H7 (cell line): ENCODE data around the gene RFX8. TPM values are rescaled to one million over a fixed set of nuclear protein-coding genes. Genes with fewer than 3 reads are reported as not detected.
A peak's percentile ranks its signal among the peaks of the same experiment; 100 is the strongest.

ENCODE experiments used
- DNase-seq: peaks from one replicate; pipeline ENCODE4 v3.0.0; 2012
- H3K27me3 ChIP-seq: 2 replicates; pipeline ENCODE4 v1.6.0; 2011; ENCODE audit warnings: mild to moderate bottlenecking, low read length; ENCODE audit not compliant: control insufficient read depth, insufficient read depth
- H3K36me3 ChIP-seq: replicated peaks from 2 replicates; pipeline ENCODE4 v1.5.1; 2011; ENCODE audit warnings: low read length; ENCODE audit not compliant: control insufficient read depth, insufficient read depth
- H3K4me3 ChIP-seq: 2 replicates; pipeline ENCODE4 v1.5.1; 2011; ENCODE audit warnings: low read depth, mild to moderate bottlenecking, control low read depth, low read length, moderate library complexity; ENCODE audit not compliant: insufficient read depth
- total RNA-seq: library from RNA; depleted of rRNA; stranded (reverse); fragments of >200 nt; shearing (Covaris generic); gene quantifications from 2 replicates; pipeline ENCODE4 v1.2.3, GENCODE V29; 2014

The RFX8 gene
- total RNA-seq, 1 experiment from 2014 or later: not detected

GRCh38 chr2:101400506-101401325 is 74.2 kb downstream of the RFX8 start:
- H3K27me3 ChIP-seq: no peaks in the 10 kb centered on the region
- no peak for DNase-seq
- no peak overlapping the region for H3K4me3 ChIP-seq
- H3K36me3 ChIP-seq: no peaks in the 10 kb centered on the region

DNA sequence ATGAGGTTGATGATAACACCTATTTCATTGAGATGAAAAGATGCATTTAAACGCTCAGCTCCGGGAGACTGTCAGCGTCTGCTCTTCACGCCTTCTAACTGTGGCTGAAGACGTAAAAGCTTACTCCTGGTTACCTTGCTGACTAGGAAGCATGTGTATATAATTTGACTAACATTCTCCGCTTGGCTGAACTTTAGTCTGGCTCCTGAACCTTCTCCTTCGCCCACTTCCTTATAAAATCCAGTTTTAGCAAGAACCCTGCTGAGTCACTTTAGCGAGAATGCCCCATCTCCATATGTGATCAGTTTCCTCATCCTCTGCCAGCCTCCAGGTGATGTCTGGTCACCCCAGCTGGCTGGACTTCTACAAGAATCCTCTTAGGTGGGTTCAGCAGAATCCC is 74.9 kb downstream of the RFX8 start:
- DNase-seq: no peak
- Histone ChIP-seq H3K36me3 (no peaks in the 10 kb centered on the region), H3K4me3 (no peak overlapping the region), H3K27me3 (no peaks in the 10 kb centered on the region)

GRCh38 chr2:101399021-101399799 is 75.7 kb downstream of the RFX8 start:
- H3K4me3 ChIP-seq: no peak overlapping the region
- no peaks in the 10 kb centered on the region for H3K27me3 ChIP-seq
- no peak for DNase-seq
- H3K36me3 ChIP-seq: no peaks in the 10 kb centered on the region

DNA sequence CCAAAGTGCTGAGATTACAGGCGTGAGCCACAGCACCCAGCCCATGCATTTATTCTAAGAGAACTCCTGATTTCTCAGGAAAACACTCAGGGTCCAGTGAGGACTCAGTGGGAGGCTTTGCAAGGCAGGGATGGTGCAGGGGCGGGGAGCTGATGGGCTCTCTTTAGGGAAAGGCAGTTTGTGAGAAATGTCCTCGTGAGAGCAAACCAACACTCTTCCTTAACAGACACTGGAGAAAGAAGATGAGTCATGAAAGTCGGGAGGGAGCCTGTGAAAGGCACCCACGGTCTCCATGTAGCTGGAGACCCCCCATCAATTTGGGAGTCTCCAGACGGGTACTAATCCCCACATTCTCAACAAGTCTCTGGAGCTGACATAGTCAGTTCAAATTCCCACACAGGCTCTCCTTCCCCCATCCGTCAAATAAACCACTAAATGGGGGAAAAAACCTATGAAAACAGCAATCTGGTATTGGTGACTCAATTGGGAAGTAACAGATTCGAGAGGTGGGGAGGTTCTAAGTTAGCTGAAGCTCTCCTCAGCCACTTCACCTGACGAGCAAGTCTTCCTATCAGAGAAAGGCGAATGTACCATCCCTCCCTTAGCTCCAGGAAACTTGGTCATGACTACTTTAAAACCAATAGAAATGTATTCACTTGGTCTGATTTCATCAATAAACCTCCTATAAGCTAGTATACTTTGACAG is 76.6 kb downstream of the RFX8 start:
- Histone ChIP-seq H3K36me3 (no peaks in the 10 kb centered on the region), H3K4me3 (no peak overlapping the region)
- no peak for DNase-seq

GRCh38 chr2:101396316-101396717 is 78.6 kb downstream of the RFX8 start:
- no peak overlapping the region for H3K4me3 ChIP-seq
- no peak for DNase-seq

More for the DNA sequence above, 76.6 kb downstream of the RFX8 start:
- no peaks in the 10 kb centered on the region for H3K27me3 ChIP-seq

GRCh38 chr2:101395545-101396315 is 79.2 kb downstream of the RFX8 start:
- Histone ChIP-seq H3K4me3 (no peak overlapping the region), H3K27me3 (no peaks in the 10 kb centered on the region), H3K36me3 (no peaks in the 10 kb centered on the region)
- DNase-seq: no peak

More at GRCh38 chr2:101396316-101396717, 78.6 kb downstream of the RFX8 start:
- Histone ChIP-seq H3K36me3 (no peaks in the 10 kb centered on the region), H3K27me3 (no peaks in the 10 kb centered on the region)

- Histone ChIP-seq H3K36me3 (no peaks in the 10 kb centered on the region), H3K27me3 (peaks cover 32% of the 10 kb centered on the region), H3K4me3 (no peak overlapping the region)
- DNase-seq: no peak
Measured at GRCh38 chr2:101388232-101388631, 86.7 kb downstream of the RFX8 start.

GRCh38 chr2:101387151-101387834 is 87.6 kb downstream of the RFX8 start, which contains the start of gene CREG2:
TSS of gene CREG2 (minus strand) at chr2:101387503. CDS start at chr2:101387457, 46 bp downstream.
- peaks cover 32% of the 10 kb centered on the region for H3K27me3 ChIP-seq
- peak; percentile 95 for DNase-seq
- H3K36me3 ChIP-seq: no peaks in the 10 kb centered on the region
- H3K4me3 ChIP-seq: peak within 1 kb of the TSS; percentile 55

GRCh38 chr2:101386599-101387150 is 88.2 kb downstream of the RFX8 start:
- Histone ChIP-seq H3K4me3 (peak overlapping the region; percentile 55), H3K36me3 (no peaks in the 10 kb centered on the region), H3K27me3 (peaks cover 32% of the 10 kb centered on the region)
- peak; percentile 68 for DNase-seq

- Histone ChIP-seq H3K36me3 (no peaks in the 10 kb centered on the region), H3K27me3 (peaks cover 26% of the 10 kb centered on the region), H3K4me3 (no peak overlapping the region)
- DNase-seq: no peak
Measured at GRCh38 chr2:101383016-101383541, 91.8 kb downstream of the RFX8 start.

DNA sequence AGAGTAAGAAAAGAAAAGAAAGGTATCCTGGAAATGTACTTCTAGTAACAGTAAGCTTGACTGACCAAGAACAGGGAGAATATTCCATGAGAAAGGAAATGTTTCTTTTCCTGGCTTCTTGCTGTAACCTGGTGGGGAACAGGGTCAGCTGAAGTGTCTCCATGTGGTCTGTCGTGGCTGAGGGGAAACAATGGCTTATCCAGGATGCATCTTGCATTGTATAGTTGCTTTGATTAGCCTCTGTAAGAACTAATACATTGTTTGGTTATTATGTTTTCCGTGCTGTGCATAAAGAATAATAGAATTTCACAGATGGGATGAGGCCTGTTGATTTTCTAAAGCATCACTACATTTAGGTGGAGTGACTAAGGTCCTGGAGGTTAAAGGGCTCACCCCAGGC is 92.5 kb downstream of the RFX8 start:
- Histone ChIP-seq H3K4me3 (no peak overlapping the region), H3K27me3 (peaks cover 20% of the 10 kb centered on the region), H3K36me3 (no peaks in the 10 kb centered on the region)
- no peak for DNase-seq

DNA sequence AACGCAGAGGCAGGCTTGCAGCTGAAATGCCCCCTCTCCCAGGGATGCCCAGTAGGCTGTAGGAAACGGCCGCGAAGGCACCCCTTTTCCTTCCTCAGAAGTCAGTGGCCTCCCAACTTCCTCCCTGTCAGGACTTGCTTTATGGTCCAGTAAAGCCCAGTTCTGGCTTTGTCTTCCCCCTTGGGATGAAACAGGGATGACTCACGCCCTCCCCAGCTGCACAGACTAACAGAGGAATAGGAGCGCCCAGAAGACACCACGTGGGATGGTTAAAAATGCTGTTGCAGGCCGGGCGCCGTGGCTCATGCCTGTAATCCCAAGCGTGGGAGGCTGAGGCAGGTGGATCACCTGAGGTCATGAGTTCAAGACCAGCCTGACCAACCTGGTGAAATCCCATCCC is 94.5 kb downstream of the RFX8 start:
- Histone ChIP-seq H3K4me3 (no peak overlapping the region), H3K27me3 (peaks cover 1% of the 10 kb centered on the region; the same call in 1 of the 2 replicates), H3K36me3 (no peaks in the 10 kb centered on the region)
- DNase-seq: no peak

DNA sequence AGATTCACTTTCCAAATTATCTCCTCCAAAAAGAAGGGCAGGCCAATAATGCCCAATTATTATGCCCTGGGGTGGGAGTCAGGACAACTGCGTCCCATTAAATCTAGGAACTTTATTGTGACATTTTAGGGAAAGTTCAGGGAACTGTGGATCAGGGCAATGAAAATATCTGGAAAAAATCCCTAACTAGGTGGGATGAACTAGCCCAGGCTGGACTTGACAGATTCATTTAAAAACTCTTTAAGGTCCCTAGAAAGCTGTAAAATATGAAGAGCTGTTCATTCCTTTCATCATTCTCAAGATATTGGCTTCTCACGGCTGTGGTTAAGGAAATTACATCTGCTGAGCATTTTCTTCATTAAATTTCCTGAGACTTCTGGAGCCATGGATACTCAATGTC is 95.8 kb downstream of the RFX8 start:
- H3K4me3 ChIP-seq: no peak overlapping the region
- DNase-seq: no peak
- H3K36me3 ChIP-seq: no peaks in the 10 kb centered on the region
- no peaks in the 10 kb centered on the region; the same call in 1 of the 2 replicates for H3K27me3 ChIP-seq
